ENCODE measurements around the gene GTPBP4.

The GTPBP4 gene

DNA sequence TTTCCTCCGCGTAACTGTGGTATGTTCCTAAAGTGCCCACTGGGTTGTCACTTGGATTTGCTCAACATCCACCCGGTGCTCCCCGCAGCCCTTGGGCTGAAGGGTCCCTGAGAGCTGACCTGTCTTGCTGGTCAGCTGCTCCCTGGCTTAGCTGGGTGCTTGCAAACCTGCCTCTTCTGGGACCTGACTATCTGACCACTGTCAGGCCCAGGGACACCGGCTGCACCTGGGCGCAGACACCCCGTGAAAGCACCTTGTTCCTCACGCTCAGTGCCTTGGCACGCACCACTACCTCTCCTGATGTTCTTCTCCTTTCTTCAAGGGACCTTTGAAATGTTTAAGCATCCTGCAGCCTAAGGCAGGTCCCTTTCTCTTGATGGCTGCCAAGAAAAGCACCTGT lies 30.1 kb upstream of the GTPBP4 start:
- no peak for ATAC-seq
- no peak for TF ChIP-seq ZC3H10 (CRISPR knock-in tag; IDR thresholded peaks at IDR 0.05)
- no peak for TF ChIP-seq ARNTL (CRISPR knock-in tag; IDR thresholded peaks at IDR 0.05; ENCODE audit: borderline replicate concordance, low read depth)

DNA sequence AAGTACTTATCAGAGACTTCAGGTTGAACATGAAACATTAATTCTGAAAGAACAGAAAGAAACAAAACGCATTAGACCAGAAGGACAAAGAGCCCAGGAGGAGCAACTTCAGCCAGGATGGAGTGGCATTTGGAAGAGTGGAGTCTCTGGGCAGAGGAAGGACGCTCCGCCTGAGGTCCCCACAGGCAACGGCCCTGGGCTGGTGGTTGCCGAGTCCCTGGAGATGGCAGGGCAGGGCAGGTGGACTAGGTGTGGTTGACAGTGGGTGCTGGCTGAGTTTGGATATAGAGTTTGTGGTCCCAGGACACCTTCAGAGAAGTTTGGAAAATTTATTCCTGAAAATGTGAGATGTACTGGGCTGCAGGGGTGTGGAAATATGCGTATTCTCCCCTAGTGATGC lies 29.4 kb upstream of the GTPBP4 start:
- no peak for ATAC-seq
- TF ChIP-seq GLIS3 (CRISPR knock-in tag; IDR thresholded peaks at IDR 0.05) (no peak), CSDC2 (CRISPR knock-in tag; IDR thresholded peaks at IDR 0.05) (no peak)

DNA sequence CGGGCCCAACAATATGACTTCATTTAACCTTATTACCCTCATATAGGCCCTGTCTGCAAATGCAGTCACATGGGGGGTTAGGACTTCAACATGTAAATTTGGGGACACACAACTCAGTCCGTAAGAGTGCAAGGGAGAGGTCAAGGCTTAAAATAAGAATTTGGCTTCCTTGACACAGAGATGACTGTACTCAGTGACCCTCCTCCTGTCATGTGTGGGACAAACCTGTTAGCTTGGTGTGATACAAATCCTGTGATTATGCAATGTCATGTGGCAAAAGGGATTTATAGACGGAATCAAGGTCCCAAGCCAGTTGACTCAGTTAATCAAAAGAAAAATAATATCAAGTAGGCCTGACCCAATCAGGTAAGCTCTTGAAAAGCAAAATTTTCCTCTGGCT lies 25.9 kb upstream of the GTPBP4 start:
- ATAC-seq = no peak
- TF ChIP-seq ISL1 (CRISPR knock-in tag; IDR thresholded peaks at IDR 0.05) = no peak
- no peak for TF ChIP-seq ZNF565 (CRISPR knock-in tag; conservative IDR thresholded peaks at IDR 0.05; ENCODE audit: low read depth)
- TF ChIP-seq OSR1 (CRISPR knock-in tag; IDR thresholded peaks at IDR 0.05) = no peak
- no peak for TF ChIP-seq ZFP3 (CRISPR knock-in tag; IDR thresholded peaks at IDR 0.05)
- TF ChIP-seq ZNF70 (CRISPR knock-in tag; IDR thresholded peaks at IDR 0.05) = no peak
- no peak for TF ChIP-seq TOX (CRISPR knock-in tag; IDR thresholded peaks at IDR 0.05; ENCODE audit: borderline replicate concordance)
- TF ChIP-seq BACH2 (CRISPR knock-in tag; IDR thresholded peaks at IDR 0.05; ENCODE audit: borderline replicate concordance) = no peak
- TF ChIP-seq CSDC2 (CRISPR knock-in tag; IDR thresholded peaks at IDR 0.05) = no peak
- no peak for TF ChIP-seq SNAI2 (CRISPR knock-in tag; IDR thresholded peaks at IDR 0.05)
- TF ChIP-seq GLIS3 (CRISPR knock-in tag; IDR thresholded peaks at IDR 0.05) = no peak

DNA sequence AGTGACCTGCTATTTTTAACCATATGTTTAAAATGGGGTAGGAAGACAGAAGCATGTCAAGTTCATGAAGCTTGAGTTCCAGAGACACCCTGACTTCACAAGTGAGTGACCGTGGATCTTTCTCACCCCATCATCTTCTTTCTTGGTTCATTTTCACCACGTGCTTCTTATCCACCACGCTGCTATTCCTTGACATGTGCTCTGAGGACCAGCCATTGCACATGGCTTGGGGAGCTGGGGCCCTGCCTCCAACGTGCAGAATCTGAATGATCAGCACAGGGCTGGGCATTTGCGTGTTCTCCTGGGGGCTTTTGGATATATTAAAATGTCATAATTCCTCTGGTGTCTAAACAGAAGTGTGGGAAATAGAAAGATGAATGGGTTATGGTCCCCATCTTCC lies 25.0 kb upstream of the GTPBP4 start:
- ATAC-seq = no peak
- TF ChIP-seq RARB (CRISPR knock-in tag; IDR thresholded peaks at IDR 0.05) (no peak), BACH2 (CRISPR knock-in tag; IDR thresholded peaks at IDR 0.05; ENCODE audit: borderline replicate concordance) (no peak), ISL1 (CRISPR knock-in tag; IDR thresholded peaks at IDR 0.05) (no peak), OSR1 (CRISPR knock-in tag; IDR thresholded peaks at IDR 0.05) (no peak), TCF4 (CRISPR knock-in tag; IDR thresholded peaks at IDR 0.05; ENCODE audit: borderline replicate concordance) (no peak), ZFP30 (CRISPR knock-in tag; IDR thresholded peaks at IDR 0.05) (no peak), ZFP3 (CRISPR knock-in tag; IDR thresholded peaks at IDR 0.05) (no peak), ARNTL (CRISPR knock-in tag; IDR thresholded peaks at IDR 0.05; ENCODE audit: borderline replicate concordance, low read depth) (no peak), ESRRG (CRISPR knock-in tag; IDR thresholded peaks at IDR 0.05) (no peak), CSDC2 (CRISPR knock-in tag; IDR thresholded peaks at IDR 0.05) (no peak), ZC3H10 (CRISPR knock-in tag; IDR thresholded peaks at IDR 0.05) (no peak), GLIS3 (CRISPR knock-in tag; IDR thresholded peaks at IDR 0.05) (no peak)
- TF ChIP-seq, protein P1, sequence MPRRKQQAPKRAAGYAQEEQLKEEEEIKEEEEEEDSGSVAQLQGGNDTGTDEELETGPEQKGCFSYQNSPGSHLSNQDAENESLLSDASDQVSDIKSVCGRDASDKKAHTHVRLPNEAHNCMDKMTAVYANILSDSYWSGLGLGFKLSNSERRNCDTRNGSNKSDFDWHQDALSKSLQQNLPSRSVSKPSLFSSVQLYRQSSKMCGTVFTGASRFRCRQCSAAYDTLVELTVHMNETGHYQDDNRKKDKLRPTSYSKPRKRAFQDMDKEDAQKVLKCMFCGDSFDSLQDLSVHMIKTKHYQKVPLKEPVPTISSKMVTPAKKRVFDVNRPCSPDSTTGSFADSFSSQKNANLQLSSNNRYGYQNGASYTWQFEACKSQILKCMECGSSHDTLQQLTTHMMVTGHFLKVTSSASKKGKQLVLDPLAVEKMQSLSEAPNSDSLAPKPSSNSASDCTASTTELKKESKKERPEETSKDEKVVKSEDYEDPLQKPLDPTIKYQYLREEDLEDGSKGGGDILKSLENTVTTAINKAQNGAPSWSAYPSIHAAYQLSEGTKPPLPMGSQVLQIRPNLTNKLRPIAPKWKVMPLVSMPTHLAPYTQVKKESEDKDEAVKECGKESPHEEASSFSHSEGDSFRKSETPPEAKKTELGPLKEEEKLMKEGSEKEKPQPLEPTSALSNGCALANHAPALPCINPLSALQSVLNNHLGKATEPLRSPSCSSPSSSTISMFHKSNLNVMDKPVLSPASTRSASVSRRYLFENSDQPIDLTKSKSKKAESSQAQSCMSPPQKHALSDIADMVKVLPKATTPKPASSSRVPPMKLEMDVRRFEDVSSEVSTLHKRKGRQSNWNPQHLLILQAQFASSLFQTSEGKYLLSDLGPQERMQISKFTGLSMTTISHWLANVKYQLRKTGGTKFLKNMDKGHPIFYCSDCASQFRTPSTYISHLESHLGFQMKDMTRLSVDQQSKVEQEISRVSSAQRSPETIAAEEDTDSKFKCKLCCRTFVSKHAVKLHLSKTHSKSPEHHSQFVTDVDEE (CRISPR knock-in tag; IDR thresholded peaks at IDR 0.05) = no peak
- TF ChIP-seq, protein P2, sequence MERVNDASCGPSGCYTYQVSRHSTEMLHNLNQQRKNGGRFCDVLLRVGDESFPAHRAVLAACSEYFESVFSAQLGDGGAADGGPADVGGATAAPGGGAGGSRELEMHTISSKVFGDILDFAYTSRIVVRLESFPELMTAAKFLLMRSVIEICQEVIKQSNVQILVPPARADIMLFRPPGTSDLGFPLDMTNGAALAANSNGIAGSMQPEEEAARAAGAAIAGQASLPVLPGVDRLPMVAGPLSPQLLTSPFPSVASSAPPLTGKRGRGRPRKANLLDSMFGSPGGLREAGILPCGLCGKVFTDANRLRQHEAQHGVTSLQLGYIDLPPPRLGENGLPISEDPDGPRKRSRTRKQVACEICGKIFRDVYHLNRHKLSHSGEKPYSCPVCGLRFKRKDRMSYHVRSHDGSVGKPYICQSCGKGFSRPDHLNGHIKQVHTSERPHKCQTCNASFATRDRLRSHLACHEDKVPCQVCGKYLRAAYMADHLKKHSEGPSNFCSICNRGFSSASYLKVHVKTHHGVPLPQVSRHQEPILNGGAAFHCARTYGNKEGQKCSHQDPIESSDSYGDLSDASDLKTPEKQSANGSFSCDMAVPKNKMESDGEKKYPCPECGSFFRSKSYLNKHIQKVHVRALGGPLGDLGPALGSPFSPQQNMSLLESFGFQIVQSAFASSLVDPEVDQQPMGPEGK (CRISPR knock-in tag; IDR thresholded peaks at IDR 0.05; ENCODE audit: borderline replicate concordance) = no peak

DNA sequence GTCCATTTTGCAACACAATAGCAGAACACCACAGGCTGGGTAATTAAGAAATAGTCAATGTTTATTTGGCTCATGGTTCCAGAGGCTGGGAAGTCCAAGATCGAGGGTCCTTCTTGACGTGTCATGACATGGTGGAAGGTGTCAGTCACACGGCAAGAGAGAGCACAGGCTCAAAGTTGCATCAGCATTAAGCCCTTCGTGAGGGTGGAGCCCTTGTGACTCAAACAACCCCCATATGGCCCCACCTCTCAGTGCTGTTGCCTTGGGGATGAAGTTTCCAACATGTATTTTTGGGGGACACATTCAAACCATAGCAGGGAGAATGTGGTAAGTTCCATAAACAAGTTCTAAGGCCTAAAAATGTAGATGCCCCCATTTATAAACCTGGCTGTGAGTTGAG lies 24.6 kb upstream of the GTPBP4 start:
- TF ChIP-seq CSDC2 (CRISPR knock-in tag; IDR thresholded peaks at IDR 0.05) = no peak
- no peak for TF ChIP-seq OSR1 (CRISPR knock-in tag; IDR thresholded peaks at IDR 0.05)
- TF ChIP-seq, protein P2 (CRISPR knock-in tag; IDR thresholded peaks at IDR 0.05; ENCODE audit: borderline replicate concordance) = no peak
- TF ChIP-seq TOX (CRISPR knock-in tag; IDR thresholded peaks at IDR 0.05; ENCODE audit: borderline replicate concordance) = no peak
- no peak for TF ChIP-seq PPARA (CRISPR knock-in tag; IDR thresholded peaks at IDR 0.05; ENCODE audit: borderline replicate concordance)
- TF ChIP-seq SNAI2 (CRISPR knock-in tag; IDR thresholded peaks at IDR 0.05) = no peak
- TF ChIP-seq BACH2 (CRISPR knock-in tag; IDR thresholded peaks at IDR 0.05; ENCODE audit: borderline replicate concordance) = no peak
- no peak for ATAC-seq

Data from SK-N-SH treated with all-trans-retinoic acid at 6 μM for 48 hours (cell line).